IPS-18a (cell line): ENCODE measurements around the gene NTHL1.

ENCODE experiments used
- H3K27ac ChIP-seq: one replicate; pipeline ENCODE4 v1.5.1; 2013; ENCODE audit warnings: low read length
- H3K27me3 ChIP-seq: one replicate; pipeline ENCODE4 v1.6.1; 2013; ENCODE audit warnings: mild to moderate bottlenecking, low read length; ENCODE audit not compliant: control insufficient read depth, insufficient read depth
- H3K36me3 ChIP-seq: one replicate; pipeline ENCODE4 v1.6.1; 2013; ENCODE audit warnings: low read depth, low read length; ENCODE audit not compliant: control insufficient read depth
- H3K4me1 ChIP-seq: one replicate; pipeline ENCODE4 v1.6.1; 2013; ENCODE audit warnings: low read depth, low read length; ENCODE audit not compliant: control insufficient read depth
- H3K4me3 ChIP-seq: one replicate; pipeline ENCODE4 v1.5.1; 2013; ENCODE audit warnings: low read length
- H3K9ac ChIP-seq: one replicate; pipeline ENCODE4 v1.6.1; 2013; ENCODE audit warnings: mild to moderate bottlenecking, low read length, moderate library complexity
- H3K9me3 ChIP-seq: one replicate; pipeline ENCODE4 v1.6.1; 2013; ENCODE audit warnings: low read depth, low read length; ENCODE audit not compliant: control insufficient read depth

The NTHL1 gene

DNA sequence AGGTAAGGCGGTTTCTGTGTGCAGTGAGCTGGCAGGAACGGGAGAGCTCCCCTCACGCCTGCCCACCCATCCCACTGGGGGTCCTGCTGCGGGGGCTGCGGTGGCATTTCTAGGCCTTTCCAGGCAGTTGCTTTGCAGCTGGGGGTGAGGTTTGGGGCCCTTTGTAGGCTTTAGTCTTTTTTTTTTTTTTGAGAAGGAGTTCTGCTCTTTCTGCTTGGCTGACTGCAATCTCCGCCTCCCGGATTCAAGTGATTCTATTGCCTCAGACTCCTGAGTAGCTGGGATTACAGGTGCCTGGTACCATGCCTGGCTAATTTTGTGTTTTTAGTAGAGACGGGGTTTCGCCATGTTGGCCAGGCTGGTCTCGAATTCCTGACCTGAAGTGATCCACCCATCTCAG, 11.2 kb upstream of the NTHL1 start:
- no peaks in the 10 kb centered on the region for H3K4me1 ChIP-seq
- no peak overlapping the region for H3K4me3 ChIP-seq
- no peaks in the 10 kb centered on the region for H3K9me3 ChIP-seq
- no peak overlapping the region for H3K9ac ChIP-seq
- no peaks in the 10 kb centered on the region for H3K27me3 ChIP-seq
- H3K36me3 ChIP-seq, result peaks cover 3% of the 10 kb centered on the region
- H3K27ac ChIP-seq, result no peak overlapping the region

DNA sequence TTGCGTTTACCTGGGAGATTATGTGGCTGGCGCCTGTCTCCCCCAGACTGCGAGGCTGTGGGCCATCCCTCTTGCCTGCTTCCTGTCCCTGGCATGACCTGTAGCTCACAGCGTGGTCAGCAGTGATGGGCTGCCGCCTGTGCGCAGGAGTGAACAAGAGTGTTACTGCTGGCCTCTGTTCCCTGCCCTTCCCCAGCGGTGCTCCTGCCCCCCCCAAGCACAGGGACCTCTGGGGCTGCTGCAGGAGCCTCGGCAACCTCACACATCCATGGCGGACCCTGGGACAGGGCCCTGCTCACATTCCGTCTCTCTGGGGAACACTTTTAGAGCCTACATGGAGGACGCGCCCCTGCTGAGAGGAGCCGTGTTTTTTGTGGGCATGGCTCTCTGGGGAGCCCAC, 10.8 kb upstream of the NTHL1 start:
- Histone ChIP-seq H3K4me3 (no peak overlapping the region), H3K36me3 (peaks cover 7% of the 10 kb centered on the region), H3K9me3 (no peaks in the 10 kb centered on the region), H3K27ac (no peak overlapping the region), H3K9ac (no peak overlapping the region), H3K4me1 (no peaks in the 10 kb centered on the region), H3K27me3 (no peaks in the 10 kb centered on the region)

DNA sequence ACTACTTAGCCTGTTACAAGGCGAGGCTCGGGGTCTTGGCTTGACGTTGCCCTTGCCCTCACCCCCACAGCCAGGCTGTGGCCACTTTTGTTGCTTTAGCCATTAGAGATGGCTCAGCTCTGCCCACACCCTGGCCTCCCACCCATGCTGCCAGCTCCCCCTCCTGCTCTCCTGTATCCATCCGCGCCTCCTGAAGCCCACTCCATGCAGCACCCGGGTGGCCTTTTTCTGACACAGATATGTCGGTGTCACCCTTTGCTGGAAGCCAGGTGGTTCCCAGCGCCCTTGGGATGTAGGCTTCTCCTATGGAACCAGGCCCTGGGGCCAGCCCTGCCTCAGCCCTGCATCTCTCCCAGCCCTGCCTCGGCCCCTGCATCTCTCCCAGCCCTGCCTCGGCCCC, 9.8 kb upstream of the NTHL1 start:
- no peaks in the 10 kb centered on the region for H3K4me1 ChIP-seq
- H3K36me3 ChIP-seq, result peaks cover 7% of the 10 kb centered on the region
- H3K27me3 ChIP-seq, result no peaks in the 10 kb centered on the region
- no peak overlapping the region for H3K9ac ChIP-seq
- no peak overlapping the region for H3K4me3 ChIP-seq
- no peak overlapping the region for H3K27ac ChIP-seq
- no peaks in the 10 kb centered on the region for H3K9me3 ChIP-seq

DNA sequence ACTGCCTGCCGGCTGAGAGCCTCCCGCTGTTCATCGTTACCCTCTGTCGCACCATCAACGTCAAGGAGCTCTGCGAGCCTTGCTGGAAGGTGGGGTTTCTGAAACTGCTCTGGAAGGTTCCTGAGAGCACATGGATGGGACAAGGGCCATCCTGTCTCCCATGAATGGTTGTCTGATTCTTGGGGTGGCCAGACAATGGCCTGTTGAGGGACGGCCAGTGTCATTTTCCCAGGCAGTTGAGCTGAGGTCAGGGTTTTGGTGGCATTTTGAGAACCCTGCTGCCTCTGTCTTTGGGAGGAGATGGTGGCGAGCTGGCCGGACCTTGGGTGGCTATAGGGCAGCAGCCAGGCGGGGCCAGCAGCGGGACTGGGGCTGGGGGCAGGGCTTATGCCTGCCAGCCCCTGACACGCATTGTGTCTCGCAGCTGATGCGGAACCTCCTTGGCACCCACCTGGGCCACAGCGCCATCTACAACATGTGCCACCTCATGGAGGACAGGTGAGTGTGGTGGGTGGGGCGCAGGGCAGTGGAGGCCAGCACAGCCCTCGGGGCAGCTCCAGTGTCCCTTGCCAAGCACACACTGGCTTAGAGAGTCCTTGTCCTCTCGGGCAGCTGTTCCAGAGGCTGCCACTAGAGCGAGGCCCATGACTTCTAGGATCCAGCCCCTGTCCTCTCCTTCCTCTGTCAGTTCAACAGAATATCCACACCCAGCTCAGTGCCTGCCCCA, 9.2 kb upstream of the NTHL1 start:
- H3K4me1 ChIP-seq, result no peaks in the 10 kb centered on the region
- H3K36me3 ChIP-seq, result peaks cover 4% of the 10 kb centered on the region
- no peak overlapping the region for H3K27ac ChIP-seq

DNA sequence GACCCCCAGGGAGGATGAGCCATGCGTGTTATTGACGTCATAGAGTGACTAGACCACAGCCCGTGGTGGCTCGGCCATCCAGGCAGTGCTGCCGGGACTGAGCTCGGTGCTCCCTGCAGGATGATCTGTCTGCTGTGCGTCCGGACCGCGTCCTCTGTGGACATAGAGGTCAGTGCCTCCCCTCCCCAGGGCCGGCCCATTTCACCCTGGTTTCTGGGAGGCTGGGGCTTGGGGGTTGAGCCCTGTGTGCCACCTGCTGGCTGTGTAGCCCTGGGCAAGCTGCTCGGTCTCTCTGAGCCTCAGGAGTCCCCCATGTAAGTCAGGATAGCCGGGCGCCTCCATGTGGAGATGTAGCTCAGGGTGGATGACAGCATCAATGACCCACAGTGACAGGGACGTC, 8.4 kb upstream of the NTHL1 start:
- H3K9ac ChIP-seq, result no peak overlapping the region
- H3K27ac ChIP-seq, result no peak overlapping the region
- no peaks in the 10 kb centered on the region for H3K9me3 ChIP-seq
- H3K36me3 ChIP-seq, result peaks cover 4% of the 10 kb centered on the region
- no peak overlapping the region for H3K4me3 ChIP-seq
- H3K27me3 ChIP-seq, result no peaks in the 10 kb centered on the region
- no peaks in the 10 kb centered on the region for H3K4me1 ChIP-seq

More for the DNA sequence above, 9.2 kb upstream of the NTHL1 start:
- no peak overlapping the region for H3K4me3 ChIP-seq
- no peaks in the 10 kb centered on the region for H3K27me3 ChIP-seq
- no peaks in the 10 kb centered on the region for H3K9me3 ChIP-seq
- H3K9ac ChIP-seq, result no peak overlapping the region

DNA sequence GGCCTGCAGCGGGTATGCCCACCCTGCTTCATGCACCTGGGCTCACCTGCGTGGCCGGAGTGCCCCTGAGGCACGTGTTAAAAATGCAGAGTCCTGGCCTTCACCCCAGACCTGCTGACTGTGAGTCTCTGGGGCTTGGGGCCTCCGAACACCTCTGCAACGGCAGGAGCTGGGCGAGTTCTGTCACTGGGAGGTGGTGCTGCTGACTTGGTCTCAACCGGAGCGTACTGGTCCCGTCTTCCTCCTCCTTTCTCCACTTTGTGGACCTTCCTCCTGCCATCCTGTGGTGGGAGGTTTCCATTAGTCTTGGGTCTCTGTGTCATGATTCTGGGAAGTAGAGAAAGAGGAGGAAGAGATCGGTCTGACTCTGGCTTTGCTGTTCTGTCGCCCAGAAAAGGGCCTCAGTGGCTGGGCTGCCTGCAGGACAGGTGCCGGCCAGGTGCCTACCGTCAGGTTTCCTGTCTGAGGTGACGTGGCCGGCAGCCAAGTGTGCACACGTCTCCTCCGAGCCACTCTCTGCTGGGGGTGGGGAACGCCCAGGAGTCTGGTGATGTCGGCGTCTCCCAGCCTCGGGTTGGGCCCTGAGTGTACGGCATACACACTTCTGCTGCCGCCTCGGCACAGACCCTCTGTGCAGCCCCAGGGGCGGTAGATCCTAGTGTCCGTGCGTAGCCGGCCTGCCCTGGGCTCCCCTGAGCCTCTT, 7.1 kb upstream of the NTHL1 start:
- Histone ChIP-seq H3K27ac (no peak overlapping the region), H3K4me1 (no peaks in the 10 kb centered on the region), H3K27me3 (no peaks in the 10 kb centered on the region), H3K4me3 (no peak overlapping the region), H3K9ac (no peak overlapping the region), H3K9me3 (no peaks in the 10 kb centered on the region), H3K36me3 (peaks cover 4% of the 10 kb centered on the region)

DNA sequence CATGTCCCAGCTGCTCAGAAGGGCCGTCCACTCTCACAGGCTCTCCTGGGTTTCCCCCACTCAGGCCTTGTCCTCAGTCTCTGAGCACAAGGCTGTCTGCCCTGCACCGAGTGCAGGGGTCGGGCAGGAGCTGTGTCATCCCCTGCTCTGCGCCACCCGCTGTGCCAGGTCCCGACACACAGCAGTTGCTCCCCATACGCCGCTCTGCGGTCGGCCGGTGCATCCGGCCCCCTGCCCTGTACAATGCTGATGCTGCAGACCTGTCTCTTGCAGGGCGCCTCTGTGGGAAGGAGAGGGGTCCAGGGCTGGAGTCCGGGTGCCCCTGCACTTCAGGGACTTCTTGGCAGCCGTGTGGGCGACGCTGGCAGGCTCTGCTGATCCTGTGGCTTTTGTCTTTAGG, 6.3 kb upstream of the NTHL1 start:
- Histone ChIP-seq H3K4me3 (no peak overlapping the region), H3K36me3 (peaks cover 4% of the 10 kb centered on the region), H3K9ac (no peak overlapping the region), H3K27me3 (no peaks in the 10 kb centered on the region), H3K27ac (no peak overlapping the region), H3K9me3 (no peaks in the 10 kb centered on the region), H3K4me1 (no peaks in the 10 kb centered on the region)

DNA sequence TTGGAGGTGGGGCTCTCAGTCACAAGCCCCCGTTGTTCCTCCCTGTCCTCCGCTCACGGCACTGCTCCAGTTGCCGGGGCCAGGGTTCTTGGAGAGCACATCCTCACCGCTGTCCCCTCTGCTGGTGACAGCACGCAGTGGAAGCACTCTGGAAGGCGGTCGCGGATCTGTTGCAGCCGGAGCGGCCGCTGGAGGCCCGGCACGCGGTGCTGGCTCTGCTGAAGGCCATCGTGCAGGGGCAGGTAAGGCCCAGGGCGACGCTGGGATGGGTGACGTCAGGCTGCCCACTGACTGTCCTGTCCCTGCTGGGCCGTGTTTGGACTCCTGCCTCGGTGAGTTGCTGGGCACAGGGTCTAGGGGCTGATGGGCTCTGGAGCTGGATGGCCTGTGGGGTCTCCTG, 5.6 kb upstream of the NTHL1 start:
- Histone ChIP-seq H3K36me3 (peaks cover 4% of the 10 kb centered on the region), H3K27ac (no peak overlapping the region), H3K27me3 (no peaks in the 10 kb centered on the region), H3K4me3 (no peak overlapping the region), H3K9me3 (no peaks in the 10 kb centered on the region), H3K9ac (no peak overlapping the region), H3K4me1 (no peaks in the 10 kb centered on the region)

DNA sequence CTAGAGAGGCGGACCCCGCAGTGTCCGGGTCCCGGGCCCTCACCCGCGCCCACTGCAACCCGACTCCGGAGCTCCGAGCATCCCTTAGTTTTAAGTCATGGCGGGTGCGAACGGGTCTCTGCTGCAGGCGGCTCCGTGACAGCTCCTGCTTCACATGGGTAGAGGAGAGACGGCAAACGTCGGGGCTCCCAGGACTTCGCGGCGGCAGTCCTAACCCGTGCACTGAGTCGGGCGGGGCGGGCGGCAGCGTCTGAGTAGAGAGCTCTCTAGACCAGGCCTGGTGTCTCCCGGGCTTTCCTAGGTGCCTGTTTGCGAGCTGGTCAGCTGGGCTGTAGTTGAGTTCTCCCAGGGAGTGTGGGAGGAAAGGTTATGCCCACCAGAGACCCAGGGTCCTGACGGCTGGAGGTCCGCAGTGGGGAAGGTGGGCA, 496 bp upstream of the NTHL1 start:
- Histone ChIP-seq H3K4me1 (no peaks in the 10 kb centered on the region), H3K27ac (no peak overlapping the region), H3K4me3 (peak overlapping the region; percentile 91)

DNA sequence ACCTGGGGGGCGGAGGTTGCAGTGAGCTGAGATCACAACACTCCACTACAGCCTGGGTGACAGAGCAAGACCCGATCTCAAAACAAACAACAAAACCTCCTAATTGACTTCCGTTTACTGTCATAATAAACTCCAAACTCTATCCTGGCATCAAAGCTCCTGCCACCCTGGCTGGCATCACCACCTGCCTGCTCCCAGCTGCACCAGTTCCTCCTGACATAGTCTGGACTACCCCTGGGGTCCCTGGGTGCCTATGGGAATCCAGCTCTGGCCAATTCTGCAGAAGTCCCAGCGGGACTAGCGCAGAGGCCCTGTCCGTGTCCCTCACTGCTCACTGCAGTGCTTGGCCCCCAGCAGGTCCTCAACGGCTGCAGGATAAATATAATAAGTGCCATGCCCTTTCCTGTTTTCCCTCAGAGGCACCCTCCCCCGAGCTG, 723 bp downstream of the NTHL1 start:
- Histone ChIP-seq H3K9ac (peak overlapping the region; percentile 50), H3K27me3 (no peaks in the 10 kb centered on the region), H3K4me1 (no peaks in the 10 kb centered on the region), H3K36me3 (peaks cover 7% of the 10 kb centered on the region), H3K4me3 (peak overlapping the region; percentile 91), H3K9me3 (no peaks in the 10 kb centered on the region), H3K27ac (no peak overlapping the region)

More for the DNA sequence above, 496 bp upstream of the NTHL1 start:
- Histone ChIP-seq H3K27me3 (no peaks in the 10 kb centered on the region), H3K36me3 (peaks cover 7% of the 10 kb centered on the region), H3K9ac (peak overlapping the region; percentile 8), H3K9me3 (no peaks in the 10 kb centered on the region)

DNA sequence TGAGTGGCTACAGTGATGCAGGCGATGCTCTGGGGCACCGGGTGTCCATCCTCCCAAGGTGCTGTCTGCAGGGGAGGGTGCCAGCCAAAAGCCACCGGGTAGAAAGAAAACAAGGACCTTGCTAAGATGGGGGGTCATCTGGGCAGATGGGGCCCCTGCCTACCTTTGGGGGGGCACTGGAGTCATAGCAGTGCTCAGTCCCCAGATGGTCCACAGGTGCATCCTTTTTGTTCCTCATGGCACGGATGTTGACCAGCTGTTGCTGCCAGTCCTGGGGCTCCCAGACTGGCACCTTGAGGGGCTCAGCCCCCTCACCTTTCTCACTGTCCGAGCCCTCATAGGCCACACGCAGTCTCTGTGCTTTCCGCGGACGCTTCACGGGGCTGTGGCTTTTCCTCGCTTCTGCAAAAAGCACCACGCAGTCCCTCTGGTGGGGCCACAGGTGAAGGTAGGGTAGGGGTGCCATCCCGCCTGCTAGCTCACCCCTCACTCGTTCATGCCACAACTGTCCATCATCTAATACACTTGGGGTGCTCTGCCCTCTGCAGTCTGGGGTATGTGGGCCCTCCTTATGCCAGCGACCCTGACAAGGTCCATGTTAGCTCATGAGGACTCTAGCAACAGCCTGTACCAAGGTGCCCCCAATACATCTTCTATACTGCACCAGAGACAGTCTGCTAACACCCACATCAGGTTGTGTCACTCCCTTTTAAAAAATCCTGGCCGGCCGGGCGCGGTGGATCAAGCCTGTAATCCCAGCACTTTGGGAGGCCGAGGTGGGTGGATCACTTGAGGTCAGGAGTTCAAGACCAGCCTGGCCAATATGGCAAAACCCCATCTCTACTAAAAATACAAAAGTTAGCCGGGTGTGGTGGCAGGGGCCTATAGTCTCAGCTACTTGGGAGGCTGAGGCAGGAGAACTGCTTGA, 1.4 kb downstream of the NTHL1 start:
- H3K36me3 ChIP-seq, result peaks cover 7% of the 10 kb centered on the region
- no peak overlapping the region for H3K27ac ChIP-seq
- peak overlapping the region; percentile 91 for H3K4me3 ChIP-seq
- H3K27me3 ChIP-seq, result no peaks in the 10 kb centered on the region
- H3K9me3 ChIP-seq, result no peaks in the 10 kb centered on the region
- H3K9ac ChIP-seq, result no peak overlapping the region
- no peaks in the 10 kb centered on the region for H3K4me1 ChIP-seq
